ENCODE measurements around the gene MAT2B.

The MAT2B gene

DNA sequence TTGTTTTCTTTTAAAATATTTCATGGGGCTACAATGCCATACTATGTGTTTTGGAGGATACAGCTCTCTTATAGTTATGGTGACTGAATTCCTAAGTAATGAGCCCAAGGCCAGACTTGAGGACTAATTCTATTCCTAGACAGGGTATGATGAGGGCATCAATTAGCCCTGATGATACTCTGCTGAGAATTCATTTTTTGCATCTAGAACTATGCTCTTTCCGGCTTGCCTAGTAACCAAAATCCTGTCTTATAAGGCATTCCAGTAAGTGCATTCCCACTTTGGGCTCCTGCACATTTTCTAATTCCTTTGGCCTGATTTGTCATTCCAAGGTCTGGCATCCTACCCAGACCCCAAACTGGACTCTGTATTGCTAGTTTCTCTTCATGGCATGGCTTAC, 62.4 kb downstream of the MAT2B start:
- Histone ChIP-seq H2AFZ (ENCODE audit: low read depth, low read length) (no peak overlapping the region), H3K4me1 (ENCODE audit: insufficient read depth, low read length) (peaks cover 51% of the 10 kb centered on the region), H3K27me3 (ENCODE audit: insufficient read depth, low read length) (no peaks in the 10 kb centered on the region)

More for the DNA sequence above, 62.4 kb downstream of the MAT2B start:
- no peaks in the 10 kb centered on the region for H3K36me3 ChIP-seq (ENCODE audit: insufficient read depth, low read length)
- no peaks in the 10 kb centered on the region for H3K9me3 ChIP-seq (ENCODE audit: low read length)
- no peak overlapping the region for H3K4me3 ChIP-seq (ENCODE audit: low read length)

All from neuron (in vitro differentiated cells).